CD4-positive, alpha-beta T cell (primary cell): Measurements from ENCODE around the gene WDR59. TPM values are rescaled to one million over a fixed set of nuclear protein-coding genes. Genes with fewer than 3 reads are reported as not detected.

Source experiments
- ATAC-seq: fragments of 200-7000 bp; cut with Tn5 transposase; one replicate; pipeline ENCODE4 v1.10.0; 2022; ENCODE audit warnings: mild to moderate bottlenecking; ENCODE audit not compliant: poor library complexity
- CTCF ChIA-PET: fragments of 350-600 bp; sonication (Branson Sonifier 250); formaldehyde crosslinking; loops from one replicate; lab custom pipeline; 2021; ENCODE audit warnings: antibody characterized with exemption, inconsistent platforms; lab: Charles Lee
- POLR2A ChIA-PET: fragments of 350-600 bp; sonication (Branson Sonifier 250); formaldehyde crosslinking; loops from one replicate; lab custom pipeline; 2021; ENCODE audit warnings: antibody characterized with exemption, inconsistent platforms; lab: Charles Lee
- DNase-seq, 14 experiments: peaks; one replicate each; pipeline ENCODE4 v3.0.0-alpha.2; 2013 to 2020; ENCODE audit warnings: mixed read lengths in 2 of 14
- H3K27ac ChIP-seq, 2 donors: one replicate each; pipeline versions ENCODE4 v1.5.1 to v1.7.0; 2013; ENCODE audit warnings: low read length in 2 of 2, low read depth in 1 of 2, mild to moderate bottlenecking in 1 of 2
- H3K27me3 ChIP-seq, 2 experiments: 1 replicate in 1 of 2; 2 replicates in 1 of 2; pipeline versions ENCODE4 v1.6.1 to v1.7.0; 2013; ENCODE audit warnings: low read length in 2 of 2, control low read depth in 1 of 2, mild to moderate bottlenecking in 1 of 2, moderate library complexity in 1 of 2; ENCODE audit not compliant: insufficient read depth in 2 of 2, control insufficient read depth in 1 of 2
- H3K36me3 ChIP-seq: one replicate; pipeline ENCODE4 v1.6.1; 2013; ENCODE audit warnings: low read length, control low read depth; ENCODE audit not compliant: insufficient read depth
- H3K4me1 ChIP-seq: one replicate; pipeline ENCODE4 v1.6.1; 2013; ENCODE audit warnings: low read length, control low read depth; ENCODE audit not compliant: insufficient read depth
- H3K4me3 ChIP-seq: one replicate; pipeline ENCODE4 v1.5.1; 2013; ENCODE audit warnings: mild to moderate bottlenecking, low read length, moderate library complexity
- H3K9me3 ChIP-seq, 2 experiments: 1 replicate in 1 of 2; 2 replicates in 1 of 2; pipeline versions ENCODE4 v1.6.1 to v1.7.0; 2013; ENCODE audit warnings: low read length in 2 of 2, mild to moderate bottlenecking in 2 of 2, control low read depth in 1 of 2, moderate library complexity in 1 of 2; ENCODE audit not compliant: control insufficient read depth in 1 of 2, insufficient read depth in 1 of 2
- H3K27ac Mint-ChIP-seq: one replicate; pipeline ENCODE4 v1.8.0; 2020; ENCODE audit warnings: mixed read lengths
- H3K27me3 Mint-ChIP-seq: one replicate; pipeline ENCODE4 v1.8.0; 2021; ENCODE audit warnings: mixed read lengths
- H3K36me3 Mint-ChIP-seq: one replicate; pipeline ENCODE4 v1.8.0; 2021; ENCODE audit warnings: low read depth, mixed read lengths
- H3K4me1 Mint-ChIP-seq: one replicate; pipeline ENCODE4 v1.8.0; 2021; ENCODE audit warnings: low read depth, mixed read lengths
- H3K4me3 Mint-ChIP-seq: one replicate; pipeline ENCODE4 v1.8.0; 2020; ENCODE audit warnings: mild to moderate bottlenecking, mixed read lengths
- H3K9me3 Mint-ChIP-seq: one replicate; pipeline ENCODE4 v1.8.0; 2020; ENCODE audit warnings: mixed read lengths
- intact Hi-C, 2 experiments: fragments of 100-400 bp; cut with DNase I in 1 of 2; cut with micrococcal nuclease in 1 of 2; formaldehyde crosslinking; loops; one replicate each; pipeline versions ENCODE4 v1.15.1 to v1.9.0; 2023 to 2025; cut with DNase I, micrococcal nuclease
- total RNA-seq, 174 experiments: library from RNA in 2 of 174; stranded (reverse) in 2 of 174; gene quantifications; one replicate each; pipeline ENCODE4 v1.2.3 and lab custom pipeline; 2021 to 2026
- TF ChIP-seq, protein P1 (sequence below): fragments of 200-600 bp; IDR thresholded peaks from one replicate; pipeline ENCODE4 v1.8.0; 2022; ENCODE audit warnings: antibody characterized with exemption, mild to moderate bottlenecking

The WDR59 gene
- total RNA-seq, 2 experiments from 2014 or later = 60.2 to 67.2 TPM

DNA sequence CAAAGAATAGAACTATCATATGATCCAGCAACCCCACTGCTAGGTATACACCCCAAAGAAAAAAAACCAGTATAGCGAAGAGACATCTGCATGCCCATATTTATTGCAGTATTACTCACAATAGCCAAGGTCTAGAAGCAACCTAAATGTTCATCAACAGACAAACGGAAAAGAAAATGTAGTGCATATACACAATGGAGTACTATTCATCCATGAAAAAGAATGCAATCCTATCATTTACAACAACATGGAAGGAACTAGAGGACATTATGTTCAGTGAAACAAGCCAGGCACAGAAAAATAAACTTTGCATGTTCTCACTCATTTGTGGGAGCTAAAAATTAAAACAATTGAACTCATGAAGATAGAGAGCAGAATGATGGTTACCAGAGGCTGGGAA, 55.3 kb downstream of the WDR59 start:
- ChIA-PET CTCF (no interaction called here), POLR2A (no interaction called here)
- TF ChIP-seq, protein P1, sequence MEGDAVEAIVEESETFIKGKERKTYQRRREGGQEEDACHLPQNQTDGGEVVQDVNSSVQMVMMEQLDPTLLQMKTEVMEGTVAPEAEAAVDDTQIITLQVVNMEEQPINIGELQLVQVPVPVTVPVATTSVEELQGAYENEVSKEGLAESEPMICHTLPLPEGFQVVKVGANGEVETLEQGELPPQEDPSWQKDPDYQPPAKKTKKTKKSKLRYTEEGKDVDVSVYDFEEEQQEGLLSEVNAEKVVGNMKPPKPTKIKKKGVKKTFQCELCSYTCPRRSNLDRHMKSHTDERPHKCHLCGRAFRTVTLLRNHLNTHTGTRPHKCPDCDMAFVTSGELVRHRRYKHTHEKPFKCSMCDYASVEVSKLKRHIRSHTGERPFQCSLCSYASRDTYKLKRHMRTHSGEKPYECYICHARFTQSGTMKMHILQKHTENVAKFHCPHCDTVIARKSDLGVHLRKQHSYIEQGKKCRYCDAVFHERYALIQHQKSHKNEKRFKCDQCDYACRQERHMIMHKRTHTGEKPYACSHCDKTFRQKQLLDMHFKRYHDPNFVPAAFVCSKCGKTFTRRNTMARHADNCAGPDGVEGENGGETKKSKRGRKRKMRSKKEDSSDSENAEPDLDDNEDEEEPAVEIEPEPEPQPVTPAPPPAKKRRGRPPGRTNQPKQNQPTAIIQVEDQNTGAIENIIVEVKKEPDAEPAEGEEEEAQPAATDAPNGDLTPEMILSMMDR = no peak
- no peak for DNase-seq
- Mint-ChIP-seq H3K27ac (no peak overlapping the region), H3K4me3 (no peak overlapping the region), H3K36me3 (peaks cover 72% of the 10 kb centered on the region), H3K4me1 (no peaks in the 10 kb centered on the region), H3K9me3 (no peaks in the 10 kb centered on the region), H3K27me3 (no peaks in the 10 kb centered on the region)
- peaks cover 32% of the 10 kb centered on the region for H3K36me3 ChIP-seq
- H3K9me3 ChIP-seq = no peaks in the 10 kb centered on the region
- no peak for ATAC-seq
- no peak overlapping the region for H3K4me3 ChIP-seq
- H3K27me3 ChIP-seq = no peaks in the 10 kb centered on the region
- no peaks in the 10 kb centered on the region for H3K4me1 ChIP-seq
- H3K27ac ChIP-seq = no peak overlapping the region
- intact Hi-C loops = no loop called here

DNA sequence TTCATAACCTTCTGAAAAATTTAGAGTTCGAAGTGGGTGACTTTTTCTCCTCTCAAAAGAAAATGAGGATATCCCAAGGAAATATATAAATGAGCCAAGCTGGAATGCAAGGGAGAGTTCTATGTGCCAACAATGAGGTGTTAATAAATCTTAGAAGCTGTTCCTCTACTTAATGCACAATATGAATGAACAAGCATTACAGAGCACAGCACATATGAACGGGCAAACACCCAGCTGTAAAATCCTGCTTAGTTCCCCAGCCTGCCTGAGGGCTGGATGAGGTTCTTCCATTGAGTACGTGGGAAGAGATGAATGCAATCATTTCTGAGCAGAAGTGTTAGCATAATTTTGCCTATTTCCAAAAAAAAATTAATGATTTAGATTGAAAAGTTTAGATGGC, 58.1 kb downstream of the WDR59 start:
- Mint-ChIP-seq H3K27me3 (no peaks in the 10 kb centered on the region), H3K4me3 (no peak overlapping the region), H3K36me3 (peaks cover 73% of the 10 kb centered on the region), H3K4me1 (no peaks in the 10 kb centered on the region), H3K27ac (no peak overlapping the region), H3K9me3 (no peaks in the 10 kb centered on the region)
- no peak for DNase-seq
- intact Hi-C loops = no loop called here
- TF ChIP-seq, protein P1 = no peak
- peaks cover 47% of the 10 kb centered on the region for H3K36me3 ChIP-seq
- no peak overlapping the region for H3K4me3 ChIP-seq
- no peaks in the 10 kb centered on the region for H3K4me1 ChIP-seq
- POLR2A ChIA-PET = no interaction called here
- H3K27ac ChIP-seq = no peak overlapping the region
- ATAC-seq = no peak
- CTCF ChIA-PET = no interaction called here
- no peaks in the 10 kb centered on the region for H3K9me3 ChIP-seq
- H3K27me3 ChIP-seq = no peaks in the 10 kb centered on the region

- no peaks in the 10 kb centered on the region for H3K9me3 Mint-ChIP-seq
- H3K4me3 ChIP-seq = no peak overlapping the region
- no peaks in the 10 kb centered on the region for H3K27me3 Mint-ChIP-seq
- H3K36me3 Mint-ChIP-seq = peaks cover 81% of the 10 kb centered on the region
- H3K4me1 ChIP-seq = no peaks in the 10 kb centered on the region
- DNase-seq = no peak
- intact Hi-C loops = no loop called here
- CTCF ChIA-PET = no interaction called here
- TF ChIP-seq, protein P1 = no peak
- no peak overlapping the region for H3K27ac Mint-ChIP-seq
- H3K4me3 Mint-ChIP-seq = no peak overlapping the region
- H3K27ac ChIP-seq = no peak overlapping the region
- no peak for ATAC-seq
- H3K9me3 ChIP-seq = no peaks in the 10 kb centered on the region
- POLR2A ChIA-PET = no interaction called here
- no peaks in the 10 kb centered on the region for H3K4me1 Mint-ChIP-seq
- H3K27me3 ChIP-seq = no peaks in the 10 kb centered on the region
- peaks cover 57% of the 10 kb centered on the region for H3K36me3 ChIP-seq
Measured at GRCh38 chr16:74923766-74924460, 61.0 kb downstream of the WDR59 start.
